NCI-H1930 (cell line): ENCODE data around the gene GJB4.
"Not testable (repeated sequence)": the region's sequence is repeated elsewhere in the genome, so short reads cannot be mapped to it uniquely, and the experiment has no call there.

Experiments
- DNase-seq, 2 experiments: peaks; one replicate each; lab custom pipeline; 2025; lab: John Stamatoyannopoulos, UW

GJB4 gene

DNA sequence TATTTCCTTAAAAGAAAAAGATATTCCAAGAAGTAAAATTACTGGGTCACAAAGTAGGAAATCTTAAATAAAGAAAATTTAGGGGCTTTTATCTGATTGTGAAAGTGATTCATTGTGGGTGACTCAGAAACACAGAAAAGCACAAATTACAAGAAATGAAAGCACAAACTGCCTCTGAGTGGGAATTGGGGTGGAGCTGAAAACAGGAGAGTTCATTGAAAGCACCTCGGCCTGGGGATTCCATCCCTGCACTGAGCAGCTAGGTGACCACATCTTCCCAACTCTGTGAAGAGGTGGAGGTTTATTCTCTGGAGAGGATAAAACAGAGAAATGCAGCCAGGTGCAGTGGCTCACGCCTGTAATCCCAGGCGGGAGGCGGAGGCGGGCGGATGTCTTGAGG lies 40.7 kb downstream of the GJB4 start:
- DNase-seq, result no peak

DNA sequence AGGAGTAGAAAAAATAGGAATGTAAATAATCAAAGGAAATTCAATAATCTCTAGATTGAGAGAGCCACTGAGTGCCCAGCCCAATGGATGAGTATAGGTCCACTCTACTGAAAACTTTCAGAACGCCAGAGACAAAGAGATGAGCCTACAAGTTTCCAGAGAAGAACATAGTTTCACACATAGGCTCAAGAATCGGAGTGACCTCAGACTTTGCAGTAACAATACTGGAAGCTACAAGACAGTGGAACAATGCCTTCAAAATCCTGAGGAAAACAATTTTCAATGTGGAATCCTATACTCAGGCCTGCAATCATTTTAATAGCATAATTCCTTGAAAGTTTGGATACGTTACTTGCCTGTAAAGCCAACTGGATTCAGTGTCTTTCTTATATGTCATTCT lies 44.2 kb downstream of the GJB4 start:
- DNase-seq, result no peak

DNA sequence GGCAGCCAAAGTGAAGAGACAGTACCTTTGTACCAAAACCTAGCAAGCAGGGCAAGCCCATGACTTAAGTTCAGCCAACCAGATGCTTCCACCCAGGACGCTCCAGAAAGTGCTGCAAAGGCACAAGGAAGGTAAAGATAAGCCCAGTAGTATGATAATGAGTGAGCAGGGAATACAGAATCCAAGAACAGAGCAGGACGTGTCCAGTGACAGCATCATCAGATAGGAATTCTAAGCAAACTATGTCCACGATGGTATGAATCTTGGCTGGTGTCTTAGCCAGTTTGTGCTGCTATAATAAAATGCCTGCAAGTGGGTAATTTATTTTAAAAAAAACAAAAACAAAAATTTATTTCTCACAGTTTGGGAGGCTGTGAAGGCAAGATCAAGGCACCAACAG lies 46.9 kb downstream of the GJB4 start:
- DNase-seq, result no peak

DNA sequence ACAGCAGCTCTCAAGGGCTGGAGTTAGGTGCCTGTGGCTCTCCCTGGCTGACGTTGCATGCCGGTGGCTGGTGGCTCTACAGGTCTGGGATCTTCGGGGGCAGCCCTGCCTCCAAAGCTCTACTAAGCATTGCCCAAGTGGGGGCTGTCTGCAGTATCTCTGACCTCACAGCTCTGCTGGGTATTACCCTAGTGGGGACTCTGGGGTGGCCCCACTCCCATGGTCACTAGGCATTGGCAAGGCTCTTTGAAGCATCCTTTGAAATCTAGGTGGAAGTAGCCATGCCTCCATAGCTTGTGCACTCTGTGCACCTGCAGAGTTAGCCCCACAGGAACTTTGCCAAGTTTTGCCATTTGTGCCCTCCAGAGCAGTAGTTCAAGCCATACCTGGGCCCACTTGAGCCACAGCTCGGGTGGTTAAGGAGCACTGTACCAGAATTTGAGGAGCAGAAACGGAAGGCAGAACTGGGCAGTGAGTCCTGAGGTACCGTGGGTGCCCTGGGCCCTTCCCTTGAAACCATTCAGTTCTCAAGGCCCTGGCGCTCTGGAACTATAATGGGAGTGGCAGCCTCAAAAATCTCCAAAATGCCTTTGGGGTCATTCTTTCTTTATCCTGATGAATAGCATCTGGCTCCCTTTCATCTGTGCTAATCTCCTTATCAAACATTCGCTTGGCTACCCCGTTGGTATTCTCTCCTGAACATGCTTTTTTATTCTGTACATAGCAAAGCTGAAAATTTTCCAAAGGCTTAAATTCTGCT lies 48.7 kb downstream of the GJB4 start:
- DNase-seq, result no peak

DNA sequence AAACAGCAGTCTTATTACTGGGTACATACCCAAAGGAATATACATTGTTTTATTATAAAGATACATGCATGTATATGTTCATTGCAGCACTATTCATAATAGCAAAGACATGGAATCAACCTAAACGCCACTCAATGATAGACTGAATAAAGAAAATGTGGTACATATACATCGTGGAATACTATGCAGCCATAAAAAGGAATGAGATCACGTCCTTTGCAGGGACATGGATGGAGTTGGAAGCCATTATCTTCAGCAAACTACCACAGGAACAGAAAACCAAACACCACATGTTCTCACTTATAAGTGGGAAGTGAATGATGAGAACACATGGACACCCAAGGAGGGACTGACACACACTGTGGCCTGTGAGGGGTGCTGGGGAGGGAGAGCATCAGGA lies 51.2 kb downstream of the GJB4 start:
- DNase-seq, result not testable (repeated sequence)
